ENCODE data around the gene TFF2.

The TFF2 gene

DNA sequence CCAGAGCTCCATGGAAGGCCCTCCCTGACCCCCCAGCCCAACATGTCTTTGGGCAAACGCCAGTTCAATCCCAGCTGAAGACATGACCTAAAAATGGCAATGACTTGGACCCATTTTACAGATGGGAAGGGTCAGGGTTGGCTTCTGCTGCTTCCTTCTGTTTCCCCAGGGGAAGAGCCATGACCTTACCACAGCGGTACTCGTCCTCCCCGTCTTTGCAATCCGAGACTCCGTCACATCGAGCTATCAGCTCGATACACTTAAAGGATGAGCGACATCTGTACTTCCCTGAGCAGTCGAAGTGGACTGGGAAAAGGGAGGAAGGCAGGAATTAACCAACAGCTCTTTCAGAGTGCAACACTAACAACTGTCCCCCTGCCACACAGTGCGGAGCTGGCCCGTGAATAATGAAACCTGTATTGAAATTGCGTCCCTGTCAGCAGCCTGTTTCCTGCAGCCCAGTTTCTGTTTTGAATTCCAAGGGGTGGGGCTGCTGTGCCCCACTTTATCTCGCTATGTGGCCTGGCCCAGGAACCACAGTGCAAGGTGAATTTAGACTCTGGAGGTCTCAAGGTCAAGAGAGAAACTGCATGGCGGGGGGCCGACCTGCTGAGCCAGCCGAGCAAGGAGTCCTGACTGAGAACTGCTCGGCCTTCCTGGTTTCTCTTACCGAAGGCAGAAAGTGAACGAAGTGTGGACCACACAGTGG lies 38.1 kb upstream of the TFF2 start:
- no peaks in the 10 kb centered on the region for H3K9me3 ChIP-seq (ENCODE audit: control insufficient read depth, low read length)
- H3K4me3 ChIP-seq (ENCODE audit: low read depth, low read length) = no peak overlapping the region
- H3K36me3 ChIP-seq (ENCODE audit: control insufficient read depth, insufficient read depth, low read length) = no peaks in the 10 kb centered on the region
- H3K4me2 ChIP-seq (ENCODE audit: low read length) = peak overlapping the region; percentile 8
- H3K79me2 ChIP-seq = no peaks in the 10 kb centered on the region
- no peak overlapping the region for H3K9ac ChIP-seq
- TF ChIP-seq CTCF (IDR thresholded peaks at IDR 0.05) = no peak
- peaks cover 5% of the 10 kb centered on the region for H3K4me1 ChIP-seq
- no peak overlapping the region for H3K27ac ChIP-seq
- peak overlapping the region; percentile 56 for H2AFZ ChIP-seq
- H3K27me3 ChIP-seq (ENCODE audit: control insufficient read depth, insufficient read depth, low read length) = no peaks in the 10 kb centered on the region

DNA sequence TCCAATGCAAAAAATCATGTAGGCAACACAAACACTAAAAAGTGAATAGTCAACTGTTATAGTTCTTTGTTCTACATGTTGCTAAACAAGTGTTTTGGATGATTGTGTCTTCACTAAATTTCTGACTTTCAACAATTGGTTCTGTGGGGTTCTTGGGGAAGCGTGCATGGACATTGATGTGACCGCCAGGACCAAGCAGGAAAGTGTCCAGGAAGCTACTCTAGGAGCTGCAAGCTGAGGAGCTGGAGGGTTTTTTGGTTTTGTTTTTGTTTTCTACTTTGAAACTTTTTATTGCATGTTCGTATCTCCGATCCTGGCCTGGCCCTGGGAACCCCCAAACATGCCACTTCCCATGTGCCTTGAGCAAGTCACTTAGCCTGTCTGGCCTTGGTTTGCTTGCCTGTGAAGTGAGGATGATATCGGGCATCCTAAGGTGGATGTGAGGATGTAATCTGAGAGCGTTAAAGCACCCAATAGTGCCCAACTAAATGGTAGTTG lies 37.1 kb upstream of the TFF2 start:
- Histone ChIP-seq H3K79me2 (no peaks in the 10 kb centered on the region), H3K4me2 (ENCODE audit: low read length) (no peak overlapping the region), H3K9ac (no peak overlapping the region), H3K9me3 (ENCODE audit: control insufficient read depth, low read length) (no peaks in the 10 kb centered on the region), H3K27me3 (ENCODE audit: control insufficient read depth, insufficient read depth, low read length) (no peaks in the 10 kb centered on the region), H3K4me3 (ENCODE audit: low read depth, low read length) (no peak overlapping the region), H2AFZ (no peak overlapping the region), H3K4me1 (peaks cover 5% of the 10 kb centered on the region), H3K36me3 (ENCODE audit: control insufficient read depth, insufficient read depth, low read length) (no peaks in the 10 kb centered on the region), H3K27ac (no peak overlapping the region)
- no peak for TF ChIP-seq CTCF (IDR thresholded peaks at IDR 0.05)

DNA sequence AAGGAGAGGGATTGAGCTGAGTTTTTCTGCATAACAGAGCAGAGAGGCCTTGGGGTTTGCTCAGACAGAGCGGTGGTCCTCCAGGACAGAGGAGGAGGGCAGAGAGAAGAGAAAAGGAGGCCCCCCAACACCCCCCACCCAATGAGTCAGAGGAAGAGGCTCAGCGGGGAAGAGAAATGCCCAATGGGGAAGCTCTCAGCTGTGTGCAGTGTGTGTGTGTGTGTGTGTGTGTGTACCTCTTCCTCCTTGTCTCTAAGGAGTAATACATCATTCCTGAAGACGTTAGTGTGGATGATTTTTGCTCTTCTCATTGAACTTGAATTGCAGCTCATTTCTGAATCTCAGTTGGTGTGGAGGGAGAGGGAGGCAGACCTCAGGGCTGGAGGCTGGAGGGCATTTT lies 36.4 kb upstream of the TFF2 start:
- Histone ChIP-seq H3K9me3 (ENCODE audit: control insufficient read depth, low read length) (no peaks in the 10 kb centered on the region), H2AFZ (no peak overlapping the region), H3K36me3 (ENCODE audit: control insufficient read depth, insufficient read depth, low read length) (no peaks in the 10 kb centered on the region), H3K4me2 (ENCODE audit: low read length) (no peak overlapping the region), H3K27me3 (ENCODE audit: control insufficient read depth, insufficient read depth, low read length) (no peaks in the 10 kb centered on the region), H3K79me2 (no peaks in the 10 kb centered on the region), H3K4me1 (peaks cover 5% of the 10 kb centered on the region), H3K4me3 (ENCODE audit: low read depth, low read length) (no peak overlapping the region), H3K9ac (no peak overlapping the region), H3K27ac (no peak overlapping the region)
- no peak for TF ChIP-seq CTCF (IDR thresholded peaks at IDR 0.05)

DNA sequence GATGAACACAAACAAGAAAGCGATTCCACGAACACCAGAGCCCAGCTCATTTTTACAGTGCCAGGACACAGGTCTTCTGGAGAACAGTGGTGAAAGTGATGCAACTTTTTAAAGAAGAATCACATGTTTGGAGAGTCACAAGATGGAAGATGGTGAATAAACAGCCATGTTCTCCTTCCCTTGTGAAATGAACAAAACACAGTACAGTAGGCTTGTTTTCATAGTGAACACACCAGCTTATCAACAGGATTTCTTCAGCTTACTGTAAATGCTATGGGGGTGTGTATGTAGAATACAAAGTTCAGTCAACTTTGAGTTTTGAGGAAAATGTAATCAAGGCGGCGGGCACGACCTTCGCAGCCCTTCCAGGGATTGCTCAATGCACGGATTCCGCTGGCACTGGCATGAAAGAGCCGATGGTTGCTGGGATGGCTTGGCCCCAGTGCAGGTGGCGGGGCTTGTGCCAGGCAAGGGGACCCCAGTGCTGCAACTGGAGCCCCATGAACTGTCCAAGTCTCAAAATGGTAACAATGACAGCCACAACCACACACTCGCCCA lies 35.3 kb upstream of the TFF2 start:
- Histone ChIP-seq H3K4me1 (peaks cover 5% of the 10 kb centered on the region), H3K4me3 (ENCODE audit: low read depth, low read length) (no peak overlapping the region)
- TF ChIP-seq CTCF (IDR thresholded peaks at IDR 0.05) = no peak

DNA sequence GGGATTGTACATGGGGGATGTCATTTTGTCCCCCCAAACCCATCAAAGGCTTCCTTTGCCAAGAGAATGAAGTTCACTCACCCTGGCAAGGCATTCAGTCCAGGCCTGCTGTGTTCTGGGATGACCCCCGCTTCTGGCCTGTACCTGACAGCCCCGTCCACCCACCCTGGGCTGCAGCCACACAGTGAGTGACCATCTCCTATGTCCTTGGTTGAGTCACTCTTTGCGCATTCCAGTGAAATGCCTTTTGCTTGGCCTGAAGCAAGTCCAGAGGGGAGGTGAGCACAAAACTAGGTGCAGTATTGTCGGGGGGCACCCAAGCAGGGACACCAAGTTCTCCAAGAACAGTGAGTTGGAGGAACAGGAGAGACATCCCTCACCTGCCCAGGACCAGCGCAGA lies 34.8 kb upstream of the TFF2 start:
- Histone ChIP-seq H3K79me2 (no peaks in the 10 kb centered on the region), H3K27me3 (ENCODE audit: control insufficient read depth, insufficient read depth, low read length) (no peaks in the 10 kb centered on the region), H3K9ac (no peak overlapping the region), H3K9me3 (ENCODE audit: control insufficient read depth, low read length) (no peaks in the 10 kb centered on the region), H3K4me1 (peaks cover 5% of the 10 kb centered on the region), H3K27ac (no peak overlapping the region), H3K4me2 (ENCODE audit: low read length) (no peak overlapping the region), H3K4me3 (ENCODE audit: low read depth, low read length) (no peak overlapping the region), H3K36me3 (ENCODE audit: control insufficient read depth, insufficient read depth, low read length) (no peaks in the 10 kb centered on the region), H2AFZ (no peak overlapping the region)
- TF ChIP-seq CTCF (IDR thresholded peaks at IDR 0.05) = no peak

More for the DNA sequence above, 35.3 kb upstream of the TFF2 start:
- H3K9ac ChIP-seq = no peak overlapping the region
- no peak overlapping the region for H3K27ac ChIP-seq
- no peaks in the 10 kb centered on the region for H3K79me2 ChIP-seq
- H3K4me2 ChIP-seq (ENCODE audit: low read length) = no peak overlapping the region
- H2AFZ ChIP-seq = no peak overlapping the region
- H3K36me3 ChIP-seq (ENCODE audit: control insufficient read depth, insufficient read depth, low read length) = no peaks in the 10 kb centered on the region
- no peaks in the 10 kb centered on the region for H3K9me3 ChIP-seq (ENCODE audit: control insufficient read depth, low read length)
- no peaks in the 10 kb centered on the region for H3K27me3 ChIP-seq (ENCODE audit: control insufficient read depth, insufficient read depth, low read length)
